ENCODE measurements around the gene ZMYND8. TPM values are rescaled to one million over a fixed set of nuclear protein-coding genes. Genes with fewer than 3 reads are reported as not detected.
"Not testable (repeated sequence)": the region's sequence is repeated elsewhere in the genome, so short reads cannot be mapped to it uniquely, and the experiment has no call there.

ZMYND8 gene
- total and polyA plus RNA-seq, 4 donors: 4.5 to 27.4 (median 14.1) TPM

- H3K4me3 ChIP-seq (ENCODE audit: low read length in 2 of 2): no peak overlapping the region
- H3K4me1 ChIP-seq (ENCODE audit: control insufficient read depth in 1 of 2, insufficient read depth in 2 of 2, low read length in 2 of 2): peaks cover 0 to 2% of the 10 kb centered on the region in 2 donors
- 74 to 84% methylated on average over 5 of the region's 5 CpGs for WGBS, 2 donors
- H3K27me3 ChIP-seq (ENCODE audit: control insufficient read depth in 1 of 2, insufficient read depth in 2 of 2, low read length in 1 of 2): no peaks in the 10 kb centered on the region
- H3K36me3 ChIP-seq (ENCODE audit: control insufficient read depth in 1 of 2, insufficient read depth in 2 of 2, low read length in 1 of 2): no peaks in the 10 kb centered on the region
- intact Hi-C loops (cut with DNase I): no loop called here
- DNase-seq (no peak), ATAC-seq (ENCODE audit: low FRiP score) (no peak)
- no peak overlapping the region for H3K27ac ChIP-seq (ENCODE audit: low read depth in 1 of 2, low read length in 2 of 2)
- H3K9me3 ChIP-seq (ENCODE audit: control insufficient read depth, low read length): no peaks in the 10 kb centered on the region
Observed at GRCh38 chr20:47267621-47268020, 88.9 kb downstream of the ZMYND8 start.

GRCh38 chr20:47266847-47267515, 89.5 kb downstream of the ZMYND8 start:
- no peak for ATAC-seq (ENCODE audit: low FRiP score)

GRCh38 chr20:47265984-47266383, 90.5 kb downstream of the ZMYND8 start:
- Histone ChIP-seq H3K36me3 (ENCODE audit: control insufficient read depth in 1 of 2, insufficient read depth in 2 of 2, low read length in 1 of 2) (no peaks in the 10 kb centered on the region), H3K4me3 (ENCODE audit: low read length in 2 of 2) (no peak overlapping the region), H3K27me3 (ENCODE audit: control insufficient read depth in 1 of 2, insufficient read depth in 2 of 2, low read length in 1 of 2) (no peaks in the 10 kb centered on the region), H3K27ac (ENCODE audit: low read depth in 1 of 2, low read length in 2 of 2) (no peak overlapping the region), H3K4me1 (ENCODE audit: control insufficient read depth in 1 of 2, insufficient read depth in 2 of 2, low read length in 2 of 2) (peaks cover 0 to 2% of the 10 kb centered on the region in 2 donors), H3K9me3 (ENCODE audit: control insufficient read depth, low read length) (no peaks in the 10 kb centered on the region)
- 85 to 96% methylated on average over 5 of the region's 5 CpGs for WGBS, 2 donors
- ATAC-seq (ENCODE audit: low FRiP score) (no peak), DNase-seq (no peak)
- intact Hi-C loops (cut with DNase I): no loop called here

More at GRCh38 chr20:47266847-47267515, 89.5 kb downstream of the ZMYND8 start:
- H3K4me3 ChIP-seq (ENCODE audit: low read length in 2 of 2): no peak overlapping the region
- no peaks in the 10 kb centered on the region for H3K27me3 ChIP-seq (ENCODE audit: control insufficient read depth in 1 of 2, insufficient read depth in 2 of 2, low read length in 1 of 2)
- no peaks in the 10 kb centered on the region for H3K9me3 ChIP-seq (ENCODE audit: control insufficient read depth, low read length)
- DNase-seq: no peak
- intact Hi-C loops (cut with DNase I): no loop called here
- H3K4me1 ChIP-seq (ENCODE audit: control insufficient read depth in 1 of 2, insufficient read depth in 2 of 2, low read length in 2 of 2): peaks cover 0 to 2% of the 10 kb centered on the region in 2 donors
- H3K27ac ChIP-seq (ENCODE audit: low read depth in 1 of 2, low read length in 2 of 2): no peak overlapping the region
- 55 to 65% methylated on average over 7 of the region's 7 CpGs for WGBS, 2 donors
- H3K36me3 ChIP-seq (ENCODE audit: control insufficient read depth in 1 of 2, insufficient read depth in 2 of 2, low read length in 1 of 2): no peaks in the 10 kb centered on the region

GRCh38 chr20:47265214-47265613, 91.3 kb downstream of the ZMYND8 start:
- Histone ChIP-seq H3K27me3 (ENCODE audit: control insufficient read depth in 1 of 2, insufficient read depth in 2 of 2, low read length in 1 of 2) (no peaks in the 10 kb centered on the region), H3K36me3 (ENCODE audit: control insufficient read depth in 1 of 2, insufficient read depth in 2 of 2, low read length in 1 of 2) (no peaks in the 10 kb centered on the region), H3K4me3 (ENCODE audit: low read length in 2 of 2) (no peak overlapping the region), H3K9me3 (ENCODE audit: control insufficient read depth, low read length) (no peaks in the 10 kb centered on the region), H3K4me1 (ENCODE audit: control insufficient read depth in 1 of 2, insufficient read depth in 2 of 2, low read length in 2 of 2) (peaks cover 0 to 2% of the 10 kb centered on the region in 2 donors), H3K27ac (ENCODE audit: low read depth in 1 of 2, low read length in 2 of 2) (no peak overlapping the region)
- WGBS, 2 donors: 85 to 90% methylated on average over 6 of the region's 6 CpGs
- DNase-seq: no peak
- intact Hi-C loops (cut with DNase I): no loop called here
- no peak for ATAC-seq (ENCODE audit: low FRiP score)

- H3K27ac ChIP-seq (ENCODE audit: low read depth in 1 of 2, low read length in 2 of 2); H3K36me3 ChIP-seq (ENCODE audit: control insufficient read depth in 1 of 2, insufficient read depth in 2 of 2, low read length in 1 of 2); intact Hi-C loops (cut with DNase I); H3K9me3 ChIP-seq (ENCODE audit: control insufficient read depth, low read length); DNase-seq; H3K4me1 ChIP-seq (ENCODE audit: control insufficient read depth in 1 of 2, insufficient read depth in 2 of 2, low read length in 2 of 2); H3K27me3 ChIP-seq (ENCODE audit: control insufficient read depth in 1 of 2, insufficient read depth in 2 of 2, low read length in 1 of 2); ATAC-seq (ENCODE audit: low FRiP score); H3K4me3 ChIP-seq (ENCODE audit: low read length in 2 of 2): not testable (repeated sequence)
- 65 to 75% methylated on average over 14 of the region's 14 CpGs for WGBS, 2 donors
Observed at GRCh38 chr20:47264137-47264769, 92.2 kb downstream of the ZMYND8 start.

GRCh38 chr20:47263465-47264084, 92.9 kb downstream of the ZMYND8 start:
- H3K4me3 ChIP-seq (ENCODE audit: low read length in 2 of 2): no peak overlapping the region
- DNase-seq (peak; percentile 54 to 63), ATAC-seq (ENCODE audit: low FRiP score) (no peak)
- no peaks in the 10 kb centered on the region for H3K9me3 ChIP-seq (ENCODE audit: control insufficient read depth, low read length)
- H3K4me1 ChIP-seq (ENCODE audit: control insufficient read depth in 1 of 2, insufficient read depth in 2 of 2, low read length in 2 of 2): no peaks in the 10 kb centered on the region
- H3K27me3 ChIP-seq (ENCODE audit: control insufficient read depth in 1 of 2, insufficient read depth in 2 of 2, low read length in 1 of 2): no peaks in the 10 kb centered on the region
- intact Hi-C loops (cut with DNase I): no loop called here
- H3K36me3 ChIP-seq (ENCODE audit: control insufficient read depth in 1 of 2, insufficient read depth in 2 of 2, low read length in 1 of 2): no peaks in the 10 kb centered on the region
- peak overlapping the region in 1 of 2 donors; percentile 36 for H3K27ac ChIP-seq (ENCODE audit: low read depth in 1 of 2, low read length in 2 of 2)
- WGBS, 2 donors: 33 to 47% methylated on average over 5 of the region's 5 CpGs

GRCh38 chr20:47263080-47263464, 93.4 kb downstream of the ZMYND8 start:
- Histone ChIP-seq H3K27me3 (ENCODE audit: control insufficient read depth in 1 of 2, insufficient read depth in 2 of 2, low read length in 1 of 2) (no peaks in the 10 kb centered on the region), H3K36me3 (ENCODE audit: control insufficient read depth in 1 of 2, insufficient read depth in 2 of 2, low read length in 1 of 2) (no peaks in the 10 kb centered on the region), H3K9me3 (ENCODE audit: control insufficient read depth, low read length) (no peaks in the 10 kb centered on the region), H3K27ac (ENCODE audit: low read depth in 1 of 2, low read length in 2 of 2) (peak overlapping the region in 1 of 2 donors; percentile 36), H3K4me3 (ENCODE audit: low read length in 2 of 2) (no peak overlapping the region), H3K4me1 (ENCODE audit: control insufficient read depth in 1 of 2, insufficient read depth in 2 of 2, low read length in 2 of 2) (no peaks in the 10 kb centered on the region)
- DNase-seq: no peak
- intact Hi-C loops (cut with DNase I): no loop called here
- no peak for ATAC-seq (ENCODE audit: low FRiP score)
- WGBS, 2 donors: 76 to 85% methylated on average over 3 of the region's 3 CpGs

GRCh38 chr20:47262365-47263013, 94.0 kb downstream of the ZMYND8 start:
- Histone ChIP-seq H3K27ac (ENCODE audit: low read depth in 1 of 2, low read length in 2 of 2) (no peak overlapping the region), H3K27me3 (ENCODE audit: control insufficient read depth in 1 of 2, insufficient read depth in 2 of 2, low read length in 1 of 2) (no peaks in the 10 kb centered on the region), H3K4me1 (ENCODE audit: control insufficient read depth in 1 of 2, insufficient read depth in 2 of 2, low read length in 2 of 2) (no peaks in the 10 kb centered on the region), H3K4me3 (ENCODE audit: low read length in 2 of 2) (no peak overlapping the region), H3K36me3 (ENCODE audit: control insufficient read depth in 1 of 2, insufficient read depth in 2 of 2, low read length in 1 of 2) (no peaks in the 10 kb centered on the region), H3K9me3 (ENCODE audit: control insufficient read depth, low read length) (no peaks in the 10 kb centered on the region)
- whole genome bisulfite sequencing, 2 donors: 81 to 85% methylated on average over 15 of the region's 15 CpGs
- intact Hi-C loops (cut with DNase I): no loop called here
- ATAC-seq (ENCODE audit: low FRiP score) (no peak), DNase-seq (peak in 1 of 2 donors; percentile 39)

All from aorta (tissue), 5 donors.